ENCODE measurements around the gene DLGAP1.

Gene DLGAP1

DNA sequence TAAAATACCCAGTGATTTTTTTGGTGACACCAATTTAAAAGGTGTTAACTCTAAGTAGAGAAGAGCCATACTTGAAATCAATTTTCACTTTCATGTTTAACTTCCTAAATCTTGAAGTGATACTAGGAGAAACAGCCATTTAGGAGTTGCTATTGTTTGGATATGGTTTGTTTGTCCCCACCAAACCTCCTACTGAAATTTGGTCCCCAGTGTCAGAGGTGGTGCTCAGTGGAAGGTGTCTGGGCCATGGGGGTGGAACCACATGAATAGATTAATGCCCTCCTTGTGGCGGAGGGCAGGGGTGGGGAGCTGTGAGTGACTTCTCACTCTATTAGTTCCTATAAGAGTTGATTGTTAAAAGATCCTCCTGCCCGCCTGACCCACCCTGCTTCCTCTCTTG lies 377.9 kb downstream of the DLGAP1 start:
- no peak for ATAC-seq
- TF ChIP-seq TOX (CRISPR knock-in tag; IDR thresholded peaks at IDR 0.05; ENCODE audit: borderline replicate concordance) = no peak
- no peak for TF ChIP-seq ZC3H10 (CRISPR knock-in tag; IDR thresholded peaks at IDR 0.05)
- no peak for TF ChIP-seq TCF4 (CRISPR knock-in tag; IDR thresholded peaks at IDR 0.05; ENCODE audit: borderline replicate concordance)
- TF ChIP-seq BACH2 (CRISPR knock-in tag; IDR thresholded peaks at IDR 0.05; ENCODE audit: borderline replicate concordance) = no peak
- no peak for TF ChIP-seq ARNTL (CRISPR knock-in tag; IDR thresholded peaks at IDR 0.05; ENCODE audit: borderline replicate concordance, low read depth)
- TF ChIP-seq ZFP3 (CRISPR knock-in tag; IDR thresholded peaks at IDR 0.05) = no peak
- TF ChIP-seq, protein P1, sequence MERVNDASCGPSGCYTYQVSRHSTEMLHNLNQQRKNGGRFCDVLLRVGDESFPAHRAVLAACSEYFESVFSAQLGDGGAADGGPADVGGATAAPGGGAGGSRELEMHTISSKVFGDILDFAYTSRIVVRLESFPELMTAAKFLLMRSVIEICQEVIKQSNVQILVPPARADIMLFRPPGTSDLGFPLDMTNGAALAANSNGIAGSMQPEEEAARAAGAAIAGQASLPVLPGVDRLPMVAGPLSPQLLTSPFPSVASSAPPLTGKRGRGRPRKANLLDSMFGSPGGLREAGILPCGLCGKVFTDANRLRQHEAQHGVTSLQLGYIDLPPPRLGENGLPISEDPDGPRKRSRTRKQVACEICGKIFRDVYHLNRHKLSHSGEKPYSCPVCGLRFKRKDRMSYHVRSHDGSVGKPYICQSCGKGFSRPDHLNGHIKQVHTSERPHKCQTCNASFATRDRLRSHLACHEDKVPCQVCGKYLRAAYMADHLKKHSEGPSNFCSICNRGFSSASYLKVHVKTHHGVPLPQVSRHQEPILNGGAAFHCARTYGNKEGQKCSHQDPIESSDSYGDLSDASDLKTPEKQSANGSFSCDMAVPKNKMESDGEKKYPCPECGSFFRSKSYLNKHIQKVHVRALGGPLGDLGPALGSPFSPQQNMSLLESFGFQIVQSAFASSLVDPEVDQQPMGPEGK (CRISPR knock-in tag; IDR thresholded peaks at IDR 0.05; ENCODE audit: borderline replicate concordance) = no peak
- no peak for TF ChIP-seq GLIS3 (CRISPR knock-in tag; IDR thresholded peaks at IDR 0.05)
- no peak for TF ChIP-seq ZNF70 (CRISPR knock-in tag; IDR thresholded peaks at IDR 0.05)
- no peak for TF ChIP-seq ZNF565 (CRISPR knock-in tag; conservative IDR thresholded peaks at IDR 0.05; ENCODE audit: low read depth)

DNA sequence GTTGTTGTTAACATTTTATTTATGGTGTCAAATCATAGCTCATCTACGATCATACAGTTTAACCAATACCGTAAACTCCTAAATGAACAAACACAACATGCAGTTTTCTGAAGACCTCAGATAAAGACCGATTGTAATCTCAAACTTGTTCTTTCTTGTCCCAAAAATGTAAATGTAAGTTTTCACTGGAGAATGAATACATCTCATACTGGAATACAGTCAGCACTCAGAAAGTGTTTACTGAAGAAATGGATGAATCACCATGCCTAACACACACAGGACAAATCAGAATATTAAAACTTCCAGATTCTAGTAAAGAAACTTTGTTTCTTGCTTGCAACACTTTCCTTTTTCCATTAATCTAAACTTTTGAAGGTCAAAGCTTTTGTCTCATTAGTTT lies 380.5 kb downstream of the DLGAP1 start:
- TF ChIP-seq ARNTL (CRISPR knock-in tag; IDR thresholded peaks at IDR 0.05; ENCODE audit: borderline replicate concordance, low read depth) (no peak), ISL1 (CRISPR knock-in tag; IDR thresholded peaks at IDR 0.05) (no peak), ZFP3 (CRISPR knock-in tag; IDR thresholded peaks at IDR 0.05) (no peak), BACH2 (CRISPR knock-in tag; IDR thresholded peaks at IDR 0.05; ENCODE audit: borderline replicate concordance) (no peak), ESRRG (CRISPR knock-in tag; IDR thresholded peaks at IDR 0.05) (no peak), CSDC2 (CRISPR knock-in tag; IDR thresholded peaks at IDR 0.05) (no peak), TCF4 (CRISPR knock-in tag; IDR thresholded peaks at IDR 0.05; ENCODE audit: borderline replicate concordance) (no peak), ZNF565 (CRISPR knock-in tag; conservative IDR thresholded peaks at IDR 0.05; ENCODE audit: low read depth) (no peak), ZC3H10 (CRISPR knock-in tag; IDR thresholded peaks at IDR 0.05) (no peak), PPARA (CRISPR knock-in tag; IDR thresholded peaks at IDR 0.05; ENCODE audit: borderline replicate concordance) (no peak), ZFP30 (CRISPR knock-in tag; IDR thresholded peaks at IDR 0.05) (no peak), SNAI2 (CRISPR knock-in tag; IDR thresholded peaks at IDR 0.05) (no peak), ZNF8 (CRISPR knock-in tag; IDR thresholded peaks at IDR 0.05) (no peak), ZNF70 (CRISPR knock-in tag; IDR thresholded peaks at IDR 0.05) (no peak), GLIS3 (CRISPR knock-in tag; IDR thresholded peaks at IDR 0.05) (no peak)
- TF ChIP-seq, protein P2, sequence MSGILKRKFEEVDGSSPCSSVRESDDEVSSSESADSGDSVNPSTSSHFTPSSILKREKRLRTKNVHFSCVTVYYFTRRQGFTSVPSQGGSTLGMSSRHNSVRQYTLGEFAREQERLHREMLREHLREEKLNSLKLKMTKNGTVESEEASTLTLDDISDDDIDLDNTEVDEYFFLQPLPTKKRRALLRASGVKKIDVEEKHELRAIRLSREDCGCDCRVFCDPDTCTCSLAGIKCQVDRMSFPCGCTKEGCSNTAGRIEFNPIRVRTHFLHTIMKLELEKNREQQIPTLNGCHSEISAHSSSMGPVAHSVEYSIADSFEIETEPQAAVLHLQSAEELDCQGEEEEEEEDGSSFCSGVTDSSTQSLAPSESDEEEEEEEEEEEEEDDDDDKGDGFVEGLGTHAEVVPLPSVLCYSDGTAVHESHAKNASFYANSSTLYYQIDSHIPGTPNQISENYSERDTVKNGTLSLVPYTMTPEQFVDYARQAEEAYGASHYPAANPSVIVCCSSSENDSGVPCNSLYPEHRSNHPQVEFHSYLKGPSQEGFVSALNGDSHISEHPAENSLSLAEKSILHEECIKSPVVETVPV (CRISPR knock-in tag; IDR thresholded peaks at IDR 0.05) = no peak
- TF ChIP-seq, protein P3, sequence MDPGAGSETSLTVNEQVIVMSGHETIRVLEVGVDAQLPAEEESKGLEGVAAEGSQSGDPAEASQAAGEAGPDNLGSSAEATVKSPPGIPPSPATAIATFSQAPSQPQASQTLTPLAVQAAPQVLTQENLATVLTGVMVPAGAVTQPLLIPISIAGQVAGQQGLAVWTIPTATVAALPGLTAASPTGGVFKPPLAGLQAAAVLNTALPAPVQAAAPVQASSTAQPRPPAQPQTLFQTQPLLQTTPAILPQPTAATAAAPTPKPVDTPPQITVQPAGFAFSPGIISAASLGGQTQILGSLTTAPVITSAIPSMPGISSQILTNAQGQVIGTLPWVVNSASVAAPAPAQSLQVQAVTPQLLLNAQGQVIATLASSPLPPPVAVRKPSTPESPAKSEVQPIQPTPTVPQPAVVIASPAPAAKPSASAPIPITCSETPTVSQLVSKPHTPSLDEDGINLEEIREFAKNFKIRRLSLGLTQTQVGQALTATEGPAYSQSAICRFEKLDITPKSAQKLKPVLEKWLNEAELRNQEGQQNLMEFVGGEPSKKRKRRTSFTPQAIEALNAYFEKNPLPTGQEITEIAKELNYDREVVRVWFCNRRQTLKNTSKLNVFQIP (CRISPR knock-in tag; IDR thresholded peaks at IDR 0.05; ENCODE audit: borderline replicate concordance, low read depth) = no peak
- TF ChIP-seq, protein P1 (CRISPR knock-in tag; IDR thresholded peaks at IDR 0.05; ENCODE audit: borderline replicate concordance) = no peak
- TF ChIP-seq, protein P4, sequence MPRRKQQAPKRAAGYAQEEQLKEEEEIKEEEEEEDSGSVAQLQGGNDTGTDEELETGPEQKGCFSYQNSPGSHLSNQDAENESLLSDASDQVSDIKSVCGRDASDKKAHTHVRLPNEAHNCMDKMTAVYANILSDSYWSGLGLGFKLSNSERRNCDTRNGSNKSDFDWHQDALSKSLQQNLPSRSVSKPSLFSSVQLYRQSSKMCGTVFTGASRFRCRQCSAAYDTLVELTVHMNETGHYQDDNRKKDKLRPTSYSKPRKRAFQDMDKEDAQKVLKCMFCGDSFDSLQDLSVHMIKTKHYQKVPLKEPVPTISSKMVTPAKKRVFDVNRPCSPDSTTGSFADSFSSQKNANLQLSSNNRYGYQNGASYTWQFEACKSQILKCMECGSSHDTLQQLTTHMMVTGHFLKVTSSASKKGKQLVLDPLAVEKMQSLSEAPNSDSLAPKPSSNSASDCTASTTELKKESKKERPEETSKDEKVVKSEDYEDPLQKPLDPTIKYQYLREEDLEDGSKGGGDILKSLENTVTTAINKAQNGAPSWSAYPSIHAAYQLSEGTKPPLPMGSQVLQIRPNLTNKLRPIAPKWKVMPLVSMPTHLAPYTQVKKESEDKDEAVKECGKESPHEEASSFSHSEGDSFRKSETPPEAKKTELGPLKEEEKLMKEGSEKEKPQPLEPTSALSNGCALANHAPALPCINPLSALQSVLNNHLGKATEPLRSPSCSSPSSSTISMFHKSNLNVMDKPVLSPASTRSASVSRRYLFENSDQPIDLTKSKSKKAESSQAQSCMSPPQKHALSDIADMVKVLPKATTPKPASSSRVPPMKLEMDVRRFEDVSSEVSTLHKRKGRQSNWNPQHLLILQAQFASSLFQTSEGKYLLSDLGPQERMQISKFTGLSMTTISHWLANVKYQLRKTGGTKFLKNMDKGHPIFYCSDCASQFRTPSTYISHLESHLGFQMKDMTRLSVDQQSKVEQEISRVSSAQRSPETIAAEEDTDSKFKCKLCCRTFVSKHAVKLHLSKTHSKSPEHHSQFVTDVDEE (CRISPR knock-in tag; IDR thresholded peaks at IDR 0.05) = no peak
- TF ChIP-seq, protein P5, sequence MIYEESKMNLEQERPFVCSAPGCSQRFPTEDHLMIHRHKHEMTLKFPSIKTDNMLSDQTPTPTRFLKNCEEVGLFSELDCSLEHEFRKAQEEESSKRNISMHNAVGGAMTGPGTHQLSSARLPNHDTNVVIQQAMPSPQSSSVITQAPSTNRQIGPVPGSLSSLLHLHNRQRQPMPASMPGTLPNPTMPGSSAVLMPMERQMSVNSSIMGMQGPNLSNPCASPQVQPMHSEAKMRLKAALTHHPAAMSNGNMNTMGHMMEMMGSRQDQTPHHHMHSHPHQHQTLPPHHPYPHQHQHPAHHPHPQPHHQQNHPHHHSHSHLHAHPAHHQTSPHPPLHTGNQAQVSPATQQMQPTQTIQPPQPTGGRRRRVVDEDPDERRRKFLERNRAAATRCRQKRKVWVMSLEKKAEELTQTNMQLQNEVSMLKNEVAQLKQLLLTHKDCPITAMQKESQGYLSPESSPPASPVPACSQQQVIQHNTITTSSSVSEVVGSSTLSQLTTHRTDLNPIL (CRISPR knock-in tag; IDR thresholded peaks at IDR 0.05; ENCODE audit: low read depth) = no peak
- ATAC-seq = no peak

Measured in SK-N-SH treated with all-trans-retinoic acid at 6 μM for 48 hours (cell line).